ENCODE measurements around the gene KMT2C. TPM values are rescaled to one million over a fixed set of nuclear protein-coding genes. Genes with fewer than 3 reads are reported as not detected.

KMT2C gene
- total RNA-seq, 3 donors from 2014 or later: 79.6 to 121 (median 102) TPM

DNA sequence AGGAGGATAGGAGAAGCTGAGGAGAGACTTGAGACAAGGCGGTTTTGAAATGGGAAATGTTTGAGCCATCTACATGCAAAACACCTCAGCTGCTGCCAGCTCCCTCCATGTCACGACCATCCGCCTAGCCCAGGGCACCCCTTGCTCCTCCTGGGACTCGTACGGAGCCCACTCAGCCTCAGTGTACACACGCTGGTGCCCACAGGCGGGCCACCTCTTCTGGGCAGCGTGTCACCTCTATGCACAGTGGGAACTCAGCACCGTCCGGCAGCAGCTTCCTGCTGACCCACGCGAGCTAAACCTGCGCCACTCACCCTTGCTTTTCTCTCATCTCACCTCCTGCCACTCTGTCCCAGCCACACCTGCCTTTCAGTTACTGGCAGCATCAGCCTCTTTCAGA, 302.0 kb downstream of the KMT2C start:
- Histone ChIP-seq H3K36me3 (ENCODE audit: low read depth) (no peaks in the 10 kb centered on the region), H3K9me3 (no peaks in the 10 kb centered on the region), H3K4me1 (ENCODE audit: low read depth) (no peaks in the 10 kb centered on the region), H3K4me3 (no peak overlapping the region)
- intact Hi-C loops (cut with DNase I, micrococcal nuclease): no loop called here
- DNase-seq (no peak), ATAC-seq (peak; percentile 22)
- TF ChIP-seq, protein P1, sequence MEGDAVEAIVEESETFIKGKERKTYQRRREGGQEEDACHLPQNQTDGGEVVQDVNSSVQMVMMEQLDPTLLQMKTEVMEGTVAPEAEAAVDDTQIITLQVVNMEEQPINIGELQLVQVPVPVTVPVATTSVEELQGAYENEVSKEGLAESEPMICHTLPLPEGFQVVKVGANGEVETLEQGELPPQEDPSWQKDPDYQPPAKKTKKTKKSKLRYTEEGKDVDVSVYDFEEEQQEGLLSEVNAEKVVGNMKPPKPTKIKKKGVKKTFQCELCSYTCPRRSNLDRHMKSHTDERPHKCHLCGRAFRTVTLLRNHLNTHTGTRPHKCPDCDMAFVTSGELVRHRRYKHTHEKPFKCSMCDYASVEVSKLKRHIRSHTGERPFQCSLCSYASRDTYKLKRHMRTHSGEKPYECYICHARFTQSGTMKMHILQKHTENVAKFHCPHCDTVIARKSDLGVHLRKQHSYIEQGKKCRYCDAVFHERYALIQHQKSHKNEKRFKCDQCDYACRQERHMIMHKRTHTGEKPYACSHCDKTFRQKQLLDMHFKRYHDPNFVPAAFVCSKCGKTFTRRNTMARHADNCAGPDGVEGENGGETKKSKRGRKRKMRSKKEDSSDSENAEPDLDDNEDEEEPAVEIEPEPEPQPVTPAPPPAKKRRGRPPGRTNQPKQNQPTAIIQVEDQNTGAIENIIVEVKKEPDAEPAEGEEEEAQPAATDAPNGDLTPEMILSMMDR (IDR thresholded peaks at IDR 0.05): no peak

DNA sequence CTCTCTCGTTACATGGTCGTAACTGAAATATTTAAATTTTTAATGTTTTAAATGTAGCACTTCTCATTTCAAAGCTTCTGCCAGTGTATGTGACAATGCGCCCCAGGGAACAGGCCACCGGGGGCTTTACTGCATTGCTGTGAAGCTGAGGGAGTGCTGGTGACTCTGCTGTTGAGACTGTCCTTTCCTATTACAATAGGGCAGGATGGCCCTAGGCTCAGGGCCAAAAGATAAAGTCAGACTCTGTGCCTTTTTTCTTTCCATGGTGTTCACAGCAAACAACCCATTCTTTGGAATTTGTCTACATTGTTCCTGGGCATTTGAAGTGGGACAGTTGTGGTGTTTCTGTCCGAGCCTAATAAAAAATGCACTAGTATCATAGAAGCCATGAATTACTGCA, 303.0 kb downstream of the KMT2C start:
- Histone ChIP-seq H3K4me1 (ENCODE audit: low read depth) (no peaks in the 10 kb centered on the region), H3K36me3 (ENCODE audit: low read depth) (no peaks in the 10 kb centered on the region), H3K4me3 (no peak overlapping the region), H3K9me3 (no peaks in the 10 kb centered on the region)
- ATAC-seq (no peak), DNase-seq (no peak)
- TF ChIP-seq, protein P1 (IDR thresholded peaks at IDR 0.05): no peak
- intact Hi-C loops (cut with DNase I, micrococcal nuclease): no loop called here

DNA sequence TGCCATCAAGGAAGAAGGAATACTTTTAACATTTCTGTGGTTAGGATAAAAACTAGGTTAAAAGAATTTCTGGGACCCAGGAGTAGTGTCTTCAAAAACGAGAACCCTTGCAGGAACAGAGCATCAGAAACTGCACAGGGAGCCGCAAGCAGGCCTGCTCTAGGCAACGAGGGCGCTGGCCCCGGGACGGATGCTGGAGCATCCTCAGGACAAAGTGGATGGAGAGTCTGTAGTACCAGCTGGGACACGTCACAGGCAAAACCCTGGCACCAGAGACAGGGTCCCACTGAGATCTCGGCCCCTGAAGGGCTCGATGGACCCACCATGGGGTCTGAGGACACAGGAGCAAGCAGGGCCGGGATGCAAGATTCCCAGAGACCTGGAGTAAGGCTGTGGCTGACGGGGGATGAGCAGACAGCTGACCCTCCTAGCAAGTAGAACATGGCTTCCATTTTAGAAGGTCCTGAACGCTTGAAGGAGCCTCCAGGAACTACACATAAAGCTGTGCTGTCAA, 303.8 kb downstream of the KMT2C start:
- intact Hi-C loops (cut with DNase I, micrococcal nuclease): no loop called here
- DNase-seq: no peak

DNA sequence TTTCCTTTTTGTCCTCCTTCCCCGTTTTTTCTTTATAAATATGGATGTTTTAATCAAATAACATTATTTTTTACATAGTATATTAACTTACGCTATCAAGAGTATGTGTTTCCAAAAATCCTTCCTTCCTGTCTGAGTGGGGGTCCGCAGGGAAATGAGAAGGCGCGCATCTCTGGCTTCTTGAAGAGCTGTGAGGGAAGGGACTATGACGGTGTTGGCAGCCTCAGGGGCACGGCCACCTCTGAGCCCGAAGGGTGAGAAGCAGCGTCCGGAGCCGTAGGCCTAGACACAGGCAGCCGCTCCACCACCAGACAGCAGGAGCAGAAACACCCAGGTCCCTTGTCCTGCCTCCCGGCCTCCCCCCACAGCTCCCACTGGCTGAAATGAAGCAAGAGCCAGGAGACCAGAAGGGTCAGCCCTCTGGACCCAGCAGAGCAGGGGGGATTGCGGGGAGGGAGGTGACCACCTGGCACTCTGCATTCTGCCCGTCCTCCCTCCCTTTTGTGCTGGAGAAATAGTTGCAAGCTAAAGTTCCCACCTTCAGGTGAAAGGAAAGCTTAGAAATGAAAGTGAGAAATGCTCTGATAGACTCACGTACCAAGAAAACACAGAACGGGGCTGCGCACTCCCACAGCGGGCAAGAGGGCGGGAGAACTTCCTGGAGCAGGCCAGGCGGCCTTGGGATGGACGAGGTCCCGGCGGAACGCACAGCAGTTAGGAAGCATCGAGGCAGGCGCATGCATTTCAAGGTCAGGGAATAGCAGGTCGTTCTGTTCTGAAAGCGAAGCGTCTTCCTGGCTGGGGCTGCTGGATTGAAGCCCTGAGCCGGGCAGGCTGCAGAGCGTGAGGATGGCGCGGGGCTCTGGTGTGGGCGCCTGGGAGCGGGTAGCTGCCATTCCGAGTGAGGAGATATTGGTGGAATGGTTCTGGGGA, 304.9 kb downstream of the KMT2C start:
- H3K9me3 ChIP-seq: no peaks in the 10 kb centered on the region
- DNase-seq: no peak
- H3K4me1 ChIP-seq (ENCODE audit: low read depth): no peaks in the 10 kb centered on the region
- H3K36me3 ChIP-seq (ENCODE audit: low read depth): no peaks in the 10 kb centered on the region
- H3K4me3 ChIP-seq: no peak overlapping the region
- intact Hi-C loops (cut with DNase I, micrococcal nuclease): no loop called here
- TF ChIP-seq, protein P1 (IDR thresholded peaks at IDR 0.05): no peak
- ATAC-seq: no peak

More for the DNA sequence above, 303.8 kb downstream of the KMT2C start:
- H3K4me3 ChIP-seq: no peak overlapping the region
- TF ChIP-seq, protein P1 (IDR thresholded peaks at IDR 0.05): no peak
- no peak for ATAC-seq
- no peaks in the 10 kb centered on the region for H3K36me3 ChIP-seq (ENCODE audit: low read depth)
- no peaks in the 10 kb centered on the region for H3K9me3 ChIP-seq
- no peaks in the 10 kb centered on the region for H3K4me1 ChIP-seq (ENCODE audit: low read depth)

DNA sequence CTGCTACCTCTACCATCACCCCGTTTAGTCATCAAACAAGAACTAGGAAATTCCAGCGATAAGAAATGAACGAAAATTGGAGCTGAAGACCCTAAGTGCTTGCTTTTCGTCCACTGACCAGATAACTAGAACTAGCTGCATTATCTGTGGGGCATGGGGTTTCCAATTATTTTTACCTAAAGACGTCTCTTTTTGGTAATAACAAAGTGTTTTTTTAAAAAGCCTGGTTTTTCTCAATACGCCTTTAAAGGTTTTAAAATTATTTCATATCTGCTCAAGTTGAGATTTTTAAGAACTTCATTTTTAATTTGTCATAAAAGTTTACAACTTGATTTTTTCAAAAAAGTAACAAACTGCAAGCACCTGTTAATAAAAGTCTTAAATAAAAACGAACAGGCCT, 306.1 kb downstream of the KMT2C start:
- no peaks in the 10 kb centered on the region for H3K4me1 ChIP-seq (ENCODE audit: low read depth)
- TF ChIP-seq, protein P1 (IDR thresholded peaks at IDR 0.05): no peak
- H3K4me3 ChIP-seq: no peak overlapping the region
- H3K36me3 ChIP-seq (ENCODE audit: low read depth): no peaks in the 10 kb centered on the region
- peaks cover 3% of the 10 kb centered on the region for H3K9me3 ChIP-seq
- intact Hi-C loops (cut with DNase I, micrococcal nuclease): no loop called here
- DNase-seq (no peak), ATAC-seq (no peak)

Measured in mucosa of descending colon (tissue), 3 donors.